Testis (tissue), 3 donors: ENCODE measurements around the gene THRAP3. TPM values are rescaled to one million over a fixed set of nuclear protein-coding genes. Genes with fewer than 3 reads are reported as not detected.

ENCODE experiments used
- DNase-seq: peaks from one replicate; pipeline ENCODE4 v3.0.0-alpha.2; 2019
- H3K27ac ChIP-seq, 2 donors: fragments of 200-600 bp; sonication (generic); one replicate each; pipeline ENCODE4 v1.5.1; 2019
- H3K27me3 ChIP-seq: fragments of 200-600 bp; sonication (generic); one replicate; pipeline ENCODE4 v1.5.1; 2019
- H3K36me3 ChIP-seq: fragments of 200-600 bp; sonication (generic); one replicate; pipeline ENCODE4 v1.5.1; 2017; ENCODE audit warnings: low read depth; ENCODE audit errors: missing control alignments
- H3K4me1 ChIP-seq: fragments of 200-600 bp; sonication (generic); one replicate; pipeline ENCODE4 v1.5.1; 2019
- H3K4me3 ChIP-seq, 2 donors: fragments of 200-600 bp; sonication (generic); one replicate each; pipeline ENCODE4 v1.5.1; 2017 to 2019
- H3K9me3 ChIP-seq: fragments of 200-600 bp; sonication (generic); one replicate; pipeline ENCODE4 v1.5.1; 2017
- POLR2A ChIP-seq: fragments of 450-650 bp; IDR thresholded peaks from one replicate; pipeline ENCODE4 v1.6.1; 2017; ENCODE audit warnings: antibody characterized with exemption, mild to moderate bottlenecking, moderate library complexity
- WGBS, 2 donors: methylation state at CpG; one replicate each; pipeline ENCODE4 v1.1.5; 2018; 5-methylcytosine and 5-hydroxymethylcytosine counted together
- intact Hi-C: fragments of 100-400 bp; cut with DNase I; formaldehyde crosslinking; loops from one replicate; pipeline ENCODE4 v1.15.1; 2023; ENCODE audit warnings: low total_unique reads
- polyA plus RNA-seq: library from polyadenylated mRNA; stranded (reverse); fragments of 350-450 nt; fragmentation: Illumina TruSeq; extraction: RNeasy Lipid Tissue Mini Kit (QIAGEN cat#74804); gene quantifications from one replicate; pipeline ENCODE4 v1.2.3, GENCODE V29; 2014; ENCODE audit warnings: low read depth, low replicate concordance; ENCODE audit not compliant: insufficient read depth
- total RNA-seq, 2 donors: library from RNA; depleted of rRNA; stranded (reverse); fragments of >200 nt; gene quantifications; one replicate each; pipeline ENCODE4 v1.2.3, GENCODE V29; 2016
- TF ChIP-seq, protein P1 (sequence below), 3 experiments: fragments of 450-650 bp in 2 of 3; fragments of 200-600 bp in 1 of 3; sonication (generic) in 1 of 3; IDR thresholded peaks; one replicate each; pipeline ENCODE4 v1.5.1; 2016 to 2019; ENCODE audit warnings: antibody characterized with exemption in 3 of 3, mild to moderate bottlenecking in 2 of 3, moderate library complexity in 1 of 3

Gene THRAP3
- total and polyA plus RNA-seq, 3 donors from 2014 or later, result 72.5 to 112 (median 93.0) TPM

DNA sequence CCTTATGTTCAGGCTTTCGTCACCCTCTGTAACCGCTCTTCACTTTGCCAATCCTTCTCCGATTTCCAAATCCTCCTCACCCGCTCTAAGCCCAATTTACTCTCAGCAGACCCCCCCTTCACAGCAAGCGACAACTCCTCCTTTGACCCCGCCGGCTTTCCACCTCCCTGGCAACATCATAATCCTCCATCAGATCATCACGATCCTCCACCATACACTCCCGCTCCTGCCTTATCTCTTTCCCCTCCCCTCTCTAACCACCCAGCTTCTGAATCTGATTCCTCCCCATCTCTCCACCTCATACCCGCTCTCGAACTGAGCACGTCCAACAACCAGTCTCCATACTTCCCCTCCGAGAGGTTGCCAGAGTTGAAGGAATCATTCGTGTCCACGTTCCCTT lies 106.7 kb downstream of the THRAP3 start:
- Histone ChIP-seq H3K9me3 (no peaks in the 10 kb centered on the region), H3K36me3 (no peaks in the 10 kb centered on the region), H3K4me1 (peaks cover 5% of the 10 kb centered on the region), H3K27me3 (no peaks in the 10 kb centered on the region), H3K4me3 (no peak overlapping the region), H3K27ac (no peak overlapping the region)
- no peak for TF ChIP-seq POLR2A
- TF ChIP-seq, protein P1, sequence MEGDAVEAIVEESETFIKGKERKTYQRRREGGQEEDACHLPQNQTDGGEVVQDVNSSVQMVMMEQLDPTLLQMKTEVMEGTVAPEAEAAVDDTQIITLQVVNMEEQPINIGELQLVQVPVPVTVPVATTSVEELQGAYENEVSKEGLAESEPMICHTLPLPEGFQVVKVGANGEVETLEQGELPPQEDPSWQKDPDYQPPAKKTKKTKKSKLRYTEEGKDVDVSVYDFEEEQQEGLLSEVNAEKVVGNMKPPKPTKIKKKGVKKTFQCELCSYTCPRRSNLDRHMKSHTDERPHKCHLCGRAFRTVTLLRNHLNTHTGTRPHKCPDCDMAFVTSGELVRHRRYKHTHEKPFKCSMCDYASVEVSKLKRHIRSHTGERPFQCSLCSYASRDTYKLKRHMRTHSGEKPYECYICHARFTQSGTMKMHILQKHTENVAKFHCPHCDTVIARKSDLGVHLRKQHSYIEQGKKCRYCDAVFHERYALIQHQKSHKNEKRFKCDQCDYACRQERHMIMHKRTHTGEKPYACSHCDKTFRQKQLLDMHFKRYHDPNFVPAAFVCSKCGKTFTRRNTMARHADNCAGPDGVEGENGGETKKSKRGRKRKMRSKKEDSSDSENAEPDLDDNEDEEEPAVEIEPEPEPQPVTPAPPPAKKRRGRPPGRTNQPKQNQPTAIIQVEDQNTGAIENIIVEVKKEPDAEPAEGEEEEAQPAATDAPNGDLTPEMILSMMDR (IDR thresholded peaks at IDR 0.05), result no peak
- intact Hi-C loops, result no loop called here
- no peak for DNase-seq
- 89 to 93% methylated on average over 15 of the region's 15 CpGs for WGBS, 2 donors

DNA sequence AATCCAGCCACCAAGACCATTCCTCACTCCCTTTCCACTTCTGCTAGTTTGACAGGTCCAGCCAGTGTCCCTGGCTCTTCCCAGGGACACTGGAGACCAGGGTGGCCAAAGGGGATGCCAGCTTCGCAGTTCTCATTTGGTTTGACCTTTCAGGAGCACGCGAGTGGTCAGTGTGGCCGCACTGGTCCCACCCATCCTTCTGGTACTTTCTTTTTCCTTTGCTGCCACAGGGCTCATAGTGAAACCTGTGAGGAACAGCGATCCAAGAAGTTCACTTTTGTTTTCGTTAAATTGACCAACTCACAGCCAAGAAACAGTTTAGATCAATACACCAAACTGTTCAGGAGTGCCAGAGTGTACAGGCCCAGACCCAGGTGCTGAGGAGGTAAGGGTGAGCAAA lies 113.6 kb downstream of the THRAP3 start:
- no peaks in the 10 kb centered on the region for H3K36me3 ChIP-seq
- WGBS, 2 donors, result 92 to 94% methylated on average over 6 of the region's 6 CpGs
- TF ChIP-seq POLR2A, result no peak
- TF ChIP-seq, protein P1 (IDR thresholded peaks at IDR 0.05), result no peak
- intact Hi-C loops, result no loop called here
- H3K4me3 ChIP-seq, result no peak overlapping the region
- no peaks in the 10 kb centered on the region for H3K27me3 ChIP-seq
- peaks cover 21% of the 10 kb centered on the region for H3K4me1 ChIP-seq
- H3K27ac ChIP-seq, result no peak overlapping the region
- no peak for DNase-seq
- H3K9me3 ChIP-seq, result no peaks in the 10 kb centered on the region

GRCh38 chr1:36339215-36339614 lies 115.0 kb downstream of the THRAP3 start:
- no peaks in the 10 kb centered on the region for H3K36me3 ChIP-seq
- TF ChIP-seq, protein P1 (IDR thresholded peaks at IDR 0.05), result no peak
- no peak for TF ChIP-seq POLR2A
- 75 to 88% methylated on average over 6 to 7 of the region's 7 CpGs for WGBS, 2 donors
- H3K27ac ChIP-seq, result peak overlapping the region in 1 of 2 donors; percentile 1
- H3K9me3 ChIP-seq, result no peaks in the 10 kb centered on the region
- H3K27me3 ChIP-seq, result no peaks in the 10 kb centered on the region
- no peak for DNase-seq
- H3K4me1 ChIP-seq, result peaks cover 22% of the 10 kb centered on the region
- no peak overlapping the region for H3K4me3 ChIP-seq
- intact Hi-C loops, result no loop called here

GRCh38 chr1:36339615-36340014 lies 115.4 kb downstream of the THRAP3 start:
- Histone ChIP-seq H3K4me1 (peaks cover 22% of the 10 kb centered on the region), H3K4me3 (no peak overlapping the region), H3K36me3 (no peaks in the 10 kb centered on the region), H3K27ac (peak overlapping the region in 1 of 2 donors; percentile 1), H3K9me3 (no peaks in the 10 kb centered on the region), H3K27me3 (no peaks in the 10 kb centered on the region)
- WGBS, 2 donors, result 61 to 85% methylated on average over 9 of the region's 9 CpGs
- TF ChIP-seq, protein P1 (IDR thresholded peaks at IDR 0.05), result no peak
- no peak for TF ChIP-seq POLR2A
- DNase-seq, result peak; percentile 41
- intact Hi-C loops, result no loop called here

- intact Hi-C loops, result no loop called here
- no peak overlapping the region for H3K4me3 ChIP-seq
- 70 to 72% methylated on average over 19 to 34 of the region's 34 CpGs for WGBS, 2 donors
- peak overlapping the region; percentile 41 to 55 for H3K27ac ChIP-seq
- peaks cover 22% of the 10 kb centered on the region for H3K4me1 ChIP-seq
- no peaks in the 10 kb centered on the region for H3K27me3 ChIP-seq
- H3K36me3 ChIP-seq, result no peaks in the 10 kb centered on the region
- TF ChIP-seq, protein P1 (IDR thresholded peaks at IDR 0.05), result no peak
- no peak for TF ChIP-seq POLR2A
- peak; percentile 61 for DNase-seq
- H3K9me3 ChIP-seq, result no peaks in the 10 kb centered on the region
Measured at GRCh38 chr1:36341626-36342320, 117.5 kb downstream of the THRAP3 start.
